Gastroesophageal sphincter (tissue), 4 donors: Measurements from ENCODE around the gene ANKRD52. TPM values are rescaled to one million over a fixed set of nuclear protein-coding genes. Genes with fewer than 3 reads are reported as not detected.
"Not testable (repeated sequence)": the region's sequence is repeated elsewhere in the genome, so short reads cannot be mapped to it uniquely, and the experiment has no call there.

Experiments used
- ATAC-seq: fragments of 150-250 bp; one replicate; pipeline ENCODE4 v1.9.1; 2016; ENCODE audit warnings: mild to moderate bottlenecking, moderate library complexity
- H3K27ac ChIP-seq, 4 donors: fragments of 200-600 bp; sonication (generic) in 3 of 4; 1 replicate in 3 of 4; 2 replicates in 1 of 4; pipeline ENCODE4 v1.5.1; 2016 to 2019
- H3K27me3 ChIP-seq: fragments of 200-600 bp; sonication (generic); one replicate; pipeline ENCODE4 v1.5.1; 2019
- H3K36me3 ChIP-seq, 2 donors: fragments of 200-600 bp; sonication (generic); one replicate each; pipeline ENCODE4 v1.5.1; 2019; ENCODE audit warnings: control low read depth in 1 of 2
- H3K4me1 ChIP-seq, 3 donors: fragments of 200-600 bp; sonication (generic); 1 replicate in 2 of 3; 2 replicates in 1 of 3; pipeline ENCODE4 v1.5.1; 2016 to 2019; ENCODE audit warnings: control low read depth in 2 of 3
- H3K4me3 ChIP-seq, 2 donors: fragments of 200-600 bp; sonication (generic); one replicate each; pipeline ENCODE4 v1.5.1; 2019; ENCODE audit warnings: mild to moderate bottlenecking in 1 of 2, moderate library complexity in 1 of 2
- H3K9me3 ChIP-seq, 3 donors: fragments of 200-600 bp; sonication (generic); one replicate each; pipeline ENCODE4 v1.5.1; 2017 to 2019; ENCODE audit warnings: control low read depth in 2 of 3
- EP300 ChIP-seq: sonication (generic); formaldehyde crosslinking; IDR thresholded peaks from one replicate; pipeline ENCODE4 v1.6.1; 2017; ENCODE audit warnings: antibody characterized with exemption, mild to moderate bottlenecking
- POLR2A ChIP-seq, 2 donors: fragments of 450-650 bp; IDR thresholded peaks; one replicate each; pipeline ENCODE4 v1.6.1; 2017; ENCODE audit warnings: antibody characterized with exemption in 2 of 2, mild to moderate bottlenecking in 2 of 2, moderate library complexity in 1 of 2
- POLR2AphosphoS5 ChIP-seq: sonication (generic); formaldehyde crosslinking; IDR thresholded peaks from one replicate; pipeline ENCODE4 v1.6.1; 2017; ENCODE audit warnings: antibody characterized with exemption
- WGBS, 2 donors: methylation state at CpG; one replicate each; pipeline ENCODE4 v1.1.5; 2018; ENCODE audit warnings: low coverage in 1 of 2; 5-methylcytosine and 5-hydroxymethylcytosine counted together
- total RNA-seq, 4 donors: library from RNA; depleted of rRNA; stranded (reverse); fragments of >200 nt; gene quantifications; one replicate each; pipeline ENCODE4 v1.1.0, GENCODE V29; 2016
- TF ChIP-seq, protein P1 (sequence below), 4 experiments: fragments of 200-600 bp in 2 of 4; fragments of 450-650 bp in 2 of 4; sonication (generic) in 1 of 4; IDR thresholded peaks; one replicate each; pipeline ENCODE4 v1.5.1; 2017 to 2019; ENCODE audit warnings: antibody characterized with exemption in 4 of 4, mild to moderate bottlenecking in 2 of 4, moderate library complexity in 2 of 4

Gene ANKRD52
- total RNA-seq, 4 donors from 2014 or later, result 12.9 to 37.8 (median 15.6) TPM

- Histone ChIP-seq H3K27ac (peak overlapping the region in 2 of 4 donors; percentile 24 to 41), H3K9me3 (no peaks in the 10 kb centered on the region), H3K4me3 (no peak overlapping the region), H3K27me3 (no peaks in the 10 kb centered on the region), H3K36me3 (peaks cover 0 to 35% of the 10 kb centered on the region in 2 donors), H3K4me1 (peaks cover 0 to 17% (median 0%) of the 10 kb centered on the region in 3 donors)
- no peak for TF ChIP-seq POLR2AphosphoS5
- TF ChIP-seq POLR2A (IDR thresholded peaks at IDR 0.05), result no peak
- TF ChIP-seq, protein P1, sequence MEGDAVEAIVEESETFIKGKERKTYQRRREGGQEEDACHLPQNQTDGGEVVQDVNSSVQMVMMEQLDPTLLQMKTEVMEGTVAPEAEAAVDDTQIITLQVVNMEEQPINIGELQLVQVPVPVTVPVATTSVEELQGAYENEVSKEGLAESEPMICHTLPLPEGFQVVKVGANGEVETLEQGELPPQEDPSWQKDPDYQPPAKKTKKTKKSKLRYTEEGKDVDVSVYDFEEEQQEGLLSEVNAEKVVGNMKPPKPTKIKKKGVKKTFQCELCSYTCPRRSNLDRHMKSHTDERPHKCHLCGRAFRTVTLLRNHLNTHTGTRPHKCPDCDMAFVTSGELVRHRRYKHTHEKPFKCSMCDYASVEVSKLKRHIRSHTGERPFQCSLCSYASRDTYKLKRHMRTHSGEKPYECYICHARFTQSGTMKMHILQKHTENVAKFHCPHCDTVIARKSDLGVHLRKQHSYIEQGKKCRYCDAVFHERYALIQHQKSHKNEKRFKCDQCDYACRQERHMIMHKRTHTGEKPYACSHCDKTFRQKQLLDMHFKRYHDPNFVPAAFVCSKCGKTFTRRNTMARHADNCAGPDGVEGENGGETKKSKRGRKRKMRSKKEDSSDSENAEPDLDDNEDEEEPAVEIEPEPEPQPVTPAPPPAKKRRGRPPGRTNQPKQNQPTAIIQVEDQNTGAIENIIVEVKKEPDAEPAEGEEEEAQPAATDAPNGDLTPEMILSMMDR (IDR thresholded peaks at IDR 0.05), result no peak
- TF ChIP-seq EP300, result no peak
- WGBS, 2 donors, result 40 to 80% methylated on average over 1 of the region's 1 CpG
- ATAC-seq, result no peak
Measured at GRCh38 chr12:56202366-56202765, 55.8 kb downstream of the ANKRD52 start.

DNA sequence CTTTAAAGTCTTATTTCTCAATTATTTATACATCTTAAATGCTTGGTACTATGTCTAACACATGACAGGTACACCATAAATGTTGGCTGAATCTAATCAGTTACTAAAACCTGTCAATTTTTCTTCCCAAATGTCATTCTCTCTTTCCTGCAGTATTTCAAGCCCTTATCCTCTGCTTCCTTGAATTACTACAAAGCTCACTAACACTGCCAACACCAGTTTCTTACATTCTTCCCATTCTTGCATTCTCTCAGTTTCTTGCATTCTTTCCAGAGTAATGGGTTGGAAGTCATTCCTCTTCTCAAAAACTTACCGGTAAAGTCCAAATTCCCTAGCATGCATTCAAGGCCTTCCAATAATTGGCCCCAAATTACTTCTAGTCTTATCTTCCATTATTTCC is 59.3 kb downstream of the ANKRD52 start:
- TF ChIP-seq POLR2A (IDR thresholded peaks at IDR 0.05) (no peak), POLR2AphosphoS5 (no peak), EP300 (no peak)
- TF ChIP-seq, protein P1 (IDR thresholded peaks at IDR 0.05), result no peak
- peaks cover 0 to 6% (median 0%) of the 10 kb centered on the region in 3 donors for H3K4me1 ChIP-seq
- WGBS, 2 donors, result 32 to 57% methylated on average over 1 of the region's 1 CpG
- no peak for ATAC-seq
- no peaks in the 10 kb centered on the region for H3K36me3 ChIP-seq
- no peak overlapping the region for H3K4me3 ChIP-seq
- no peaks in the 10 kb centered on the region for H3K27me3 ChIP-seq
- H3K9me3 ChIP-seq, result no peaks in the 10 kb centered on the region
- no peak overlapping the region for H3K27ac ChIP-seq

GRCh38 chr12:56197921-56198635 is 60.1 kb downstream of the ANKRD52 start:
- no peak for ATAC-seq
- WGBS, 2 donors, result 82 to 87% methylated on average over 6 of the region's 9 CpGs
- Histone ChIP-seq H3K9me3 (no peaks in the 10 kb centered on the region), H3K27ac (no peak overlapping the region), H3K4me3 (no peak overlapping the region), H3K4me1 (peaks cover 0 to 6% (median 0%) of the 10 kb centered on the region in 3 donors), H3K27me3 (no peaks in the 10 kb centered on the region), H3K36me3 (no peaks in the 10 kb centered on the region)
- TF ChIP-seq, protein P1 (IDR thresholded peaks at IDR 0.05), result no peak
- TF ChIP-seq EP300 (no peak), POLR2A (IDR thresholded peaks at IDR 0.05) (no peak), POLR2AphosphoS5 (no peak)

DNA sequence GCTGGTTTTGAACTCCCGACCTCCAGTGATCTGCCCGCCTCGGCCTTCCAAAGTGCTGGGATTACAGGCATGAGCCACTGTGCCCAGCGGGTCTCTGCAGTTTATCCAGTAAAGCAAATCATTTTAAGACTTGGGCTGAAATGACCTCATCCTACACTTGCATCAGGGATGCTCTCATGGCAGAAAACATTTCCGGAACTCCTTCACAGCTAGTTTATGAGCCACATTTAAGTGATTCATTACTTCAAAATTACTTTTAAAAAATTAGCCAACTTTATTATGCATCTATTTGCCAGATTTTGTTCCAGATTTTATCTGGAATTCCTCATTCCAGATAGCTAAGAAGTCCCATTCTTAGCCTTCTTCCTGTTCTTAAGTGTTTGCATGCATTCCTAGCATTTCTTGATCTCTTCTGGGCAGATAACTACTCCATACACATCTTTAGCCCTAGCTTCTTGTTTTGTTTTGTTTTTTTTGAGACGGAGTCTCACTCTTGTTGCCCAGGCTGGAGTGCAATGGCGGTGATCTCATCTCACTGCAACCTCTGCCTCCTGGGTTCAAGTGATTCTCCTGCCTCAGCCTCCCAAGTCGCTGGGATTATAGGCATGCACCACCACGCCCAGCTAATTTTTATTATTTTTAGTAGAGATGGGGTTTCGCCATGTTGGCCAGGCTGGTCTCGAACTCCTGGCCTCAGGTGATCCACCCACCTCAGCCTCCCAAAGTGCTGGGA is 61.2 kb downstream of the ANKRD52 start:
- H3K36me3 ChIP-seq, H3K27me3 ChIP-seq, H3K4me3 ChIP-seq, H3K4me1 ChIP-seq, H3K9me3 ChIP-seq, H3K27ac ChIP-seq: not testable (repeated sequence)
- WGBS, 2 donors, result 61 to 70% methylated on average over 5 to 9 of the region's 11 CpGs
- ATAC-seq, result peak; percentile 46

- TF ChIP-seq, protein P1 (IDR thresholded peaks at IDR 0.05), result peak; percentile 80 to 93 (median 86)
- TF ChIP-seq POLR2AphosphoS5 (no peak), EP300 (no peak)
- no peaks in the 10 kb centered on the region for H3K27me3 ChIP-seq
- H3K9me3 ChIP-seq, result no peaks in the 10 kb centered on the region
- WGBS, 2 donors, result 15% methylated on average over 1 of the region's 1 CpG; no CpG with 5 or more reads in 1 of the 2 donors
- H3K27ac ChIP-seq, result no peak overlapping the region
- ATAC-seq, result no peak
- H3K36me3 ChIP-seq, result no peaks in the 10 kb centered on the region
- H3K4me1 ChIP-seq, result peaks cover 0 to 16% (median 9%) of the 10 kb centered on the region in 3 donors
- no peak overlapping the region for H3K4me3 ChIP-seq
Measured at GRCh38 chr12:56193025-56193578, 65.1 kb downstream of the ANKRD52 start.
